GM18870 (cell line): ENCODE data around the gene TOMM5.

Source experiments
- ATAC-seq: cut with Tn5 transposase; IDR thresholded peaks from one replicate; pipeline ENCODE4 v1.9.1; 2021; ENCODE audit warnings: moderate library complexity; ENCODE audit not compliant: unreplicated experiment

TOMM5 gene

DNA sequence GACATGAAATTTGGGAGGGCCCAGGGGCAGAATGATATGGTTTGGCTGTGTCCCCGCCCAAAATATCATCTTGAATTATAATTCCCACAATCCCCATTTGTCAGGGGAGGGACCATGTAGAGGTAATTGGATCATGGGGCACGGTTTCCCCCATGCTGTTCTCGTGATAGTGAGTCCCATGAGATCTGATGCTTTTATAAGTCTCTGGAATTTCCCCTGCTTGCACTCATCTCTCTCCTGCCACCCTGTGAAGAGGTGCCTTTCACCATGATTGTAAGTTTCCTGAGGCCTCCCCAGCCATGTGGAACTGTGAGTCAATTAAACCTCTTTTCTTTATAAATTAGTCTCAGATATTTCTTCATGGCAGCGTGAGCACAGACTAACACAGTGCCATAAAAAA lies 27.5 kb downstream of the TOMM5 start:
- no peak for ATAC-seq

DNA sequence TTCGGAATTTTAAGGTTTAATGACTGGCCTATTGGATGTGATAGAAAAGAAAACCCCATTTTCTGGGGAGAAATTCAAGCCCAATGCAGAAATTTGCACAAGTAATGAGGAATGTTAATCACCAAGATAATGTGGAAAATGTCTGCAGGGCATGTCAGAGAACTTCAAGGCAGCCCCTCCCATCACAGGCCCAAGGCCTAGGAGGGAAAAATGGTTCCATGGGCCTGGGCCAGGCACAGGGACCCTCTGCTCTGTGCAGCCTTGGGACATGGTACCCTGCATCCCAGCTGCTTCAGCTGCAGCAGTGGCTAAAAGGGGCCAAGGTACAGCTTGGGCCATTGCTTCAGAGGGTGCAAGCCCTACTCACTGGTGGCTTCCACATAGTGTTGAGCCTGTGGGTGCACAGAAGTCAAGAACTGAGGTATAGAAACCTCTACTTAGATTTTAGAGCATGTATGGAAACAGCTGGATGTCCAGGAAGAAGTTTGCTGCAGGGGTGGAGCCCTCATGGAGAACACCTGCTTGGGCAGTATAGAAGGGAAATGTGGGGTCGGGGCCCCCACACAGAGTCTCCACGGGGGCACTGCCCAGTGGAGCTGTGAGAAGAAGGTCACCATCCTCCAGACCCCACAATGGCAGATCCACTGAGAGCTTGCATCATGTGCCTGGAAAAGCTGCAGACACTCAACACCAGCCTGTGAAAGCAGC lies 28.4 kb downstream of the TOMM5 start:
- ATAC-seq: no peak

DNA sequence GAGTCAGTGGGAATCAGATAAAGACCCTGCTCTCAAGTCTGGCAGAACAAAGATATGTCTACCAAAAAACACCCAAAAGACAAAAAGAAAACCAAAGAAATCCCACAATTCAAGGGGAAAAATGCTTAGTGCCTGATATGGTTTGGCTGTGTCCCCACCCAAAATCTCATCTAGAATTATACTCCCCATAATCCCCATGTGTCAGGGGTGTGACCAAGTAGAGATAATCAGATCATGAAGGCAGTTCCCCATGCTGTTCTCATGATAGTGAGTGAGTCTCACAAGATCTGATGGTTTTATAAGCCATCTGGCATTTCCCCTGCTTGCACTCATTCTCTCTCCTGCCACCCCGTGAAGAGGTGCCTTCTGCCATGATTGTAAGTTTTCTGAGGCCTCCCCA lies 29.6 kb downstream of the TOMM5 start:
- no peak for ATAC-seq

DNA sequence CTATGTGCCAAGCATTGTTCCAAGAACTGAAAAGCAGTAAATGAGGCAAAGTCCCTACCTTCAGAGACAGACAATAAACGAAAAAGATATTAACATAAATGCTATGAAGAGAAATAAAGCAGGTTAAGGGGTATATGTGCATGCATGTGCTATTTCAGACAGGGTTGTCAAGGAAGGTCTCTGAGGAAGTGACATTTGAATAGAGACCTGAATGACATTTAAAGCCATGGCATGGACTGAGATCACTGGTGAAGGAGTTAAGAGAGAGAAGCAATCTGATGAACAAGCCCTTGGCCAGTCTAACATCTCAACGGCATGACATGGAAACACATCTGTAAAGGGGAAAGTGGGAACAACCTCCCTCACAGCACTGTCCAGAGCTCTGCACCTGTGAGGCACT lies 30.7 kb downstream of the TOMM5 start:
- no peak for ATAC-seq

DNA sequence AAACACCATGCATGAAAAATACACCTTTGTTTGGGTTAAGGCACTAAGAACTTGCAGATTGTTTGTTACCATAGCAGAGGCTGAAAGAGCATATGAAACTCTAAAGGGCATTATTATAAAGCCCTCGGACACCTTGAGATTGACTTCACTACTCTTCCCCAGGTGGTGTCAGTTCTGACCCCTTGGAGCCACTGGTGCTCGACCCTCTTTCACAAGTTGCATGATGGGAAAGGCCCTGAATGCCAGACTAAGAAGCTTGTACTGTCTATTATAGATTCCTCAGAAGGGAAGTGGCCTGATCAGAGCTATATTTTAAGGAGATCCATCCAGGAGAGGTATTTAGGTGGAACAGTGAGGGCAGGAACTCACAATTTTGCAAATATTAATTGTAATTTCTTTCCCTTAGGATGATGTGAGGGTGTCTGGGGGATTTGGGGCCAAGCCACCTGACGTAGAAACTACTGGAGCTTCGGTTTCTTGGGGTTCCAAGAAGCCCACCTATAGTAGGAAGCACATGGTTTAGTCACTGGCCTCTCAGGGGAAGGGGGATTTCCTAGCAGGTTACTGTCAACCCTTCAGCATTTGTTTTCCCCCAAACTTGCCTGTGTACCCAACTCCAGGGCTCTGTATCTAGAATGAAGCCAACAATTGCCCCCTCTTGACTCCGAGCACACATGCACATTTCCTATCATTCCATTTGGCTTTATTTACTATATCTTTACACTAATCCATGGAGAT lies 32.4 kb downstream of the TOMM5 start:
- ATAC-seq: no peak

DNA sequence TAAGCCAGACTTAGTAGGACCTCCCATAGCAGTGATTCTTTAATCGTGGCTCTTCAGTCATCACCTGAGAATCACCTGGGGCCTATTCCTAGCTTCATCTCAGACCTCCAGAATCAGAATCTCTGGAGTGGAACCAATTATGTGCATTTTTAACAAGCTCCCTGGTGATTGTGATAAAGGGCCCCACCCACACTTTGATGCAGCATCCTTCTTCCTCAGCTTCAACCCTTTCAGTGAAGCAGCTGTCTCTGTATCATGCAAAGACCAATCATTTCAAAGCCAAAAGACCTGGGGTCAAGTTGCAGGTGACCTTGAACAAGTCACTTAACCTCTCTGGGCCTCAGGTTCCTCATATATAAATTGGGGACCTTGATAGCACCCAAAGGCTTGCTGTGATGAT lies 33.3 kb downstream of the TOMM5 start:
- no peak for ATAC-seq

DNA sequence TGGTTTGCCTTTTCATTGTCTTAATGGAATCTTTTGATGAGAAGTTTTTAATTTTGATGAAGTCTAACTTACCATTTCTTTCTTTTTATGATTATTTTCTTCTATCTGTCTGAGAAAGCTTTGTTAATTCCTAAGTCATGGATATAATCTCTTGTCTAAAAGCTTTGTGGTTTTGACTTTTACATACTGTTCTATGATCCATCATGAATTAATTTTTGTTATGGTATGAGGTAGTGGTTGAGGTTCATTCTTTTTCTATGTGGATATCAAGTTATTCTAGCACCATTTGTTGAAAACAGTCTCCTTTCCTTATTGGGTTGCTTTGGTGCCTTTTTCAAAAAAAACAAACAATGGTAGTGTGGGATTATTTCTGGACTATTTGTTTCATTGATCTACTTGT lies 36.6 kb downstream of the TOMM5 start:
- ATAC-seq: no peak

DNA sequence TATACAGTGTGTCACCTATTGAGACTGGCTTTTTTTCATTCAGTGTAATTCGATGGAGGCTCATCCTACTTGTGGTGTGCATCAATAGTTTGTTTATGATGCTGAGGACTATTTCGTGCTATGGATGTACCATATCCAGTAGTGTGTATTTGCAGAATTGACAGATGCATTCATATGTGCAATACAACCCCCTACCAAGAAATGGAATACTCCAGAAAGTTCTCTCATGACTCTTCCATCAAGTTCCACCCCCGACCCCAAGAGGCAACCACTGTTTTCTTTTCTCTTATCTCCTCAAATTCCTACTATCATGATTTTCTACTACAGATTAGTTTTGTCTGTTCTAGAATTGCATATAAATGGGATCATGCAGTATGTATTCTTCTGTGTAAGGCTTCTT lies 38.1 kb downstream of the TOMM5 start:
- ATAC-seq: no peak

DNA sequence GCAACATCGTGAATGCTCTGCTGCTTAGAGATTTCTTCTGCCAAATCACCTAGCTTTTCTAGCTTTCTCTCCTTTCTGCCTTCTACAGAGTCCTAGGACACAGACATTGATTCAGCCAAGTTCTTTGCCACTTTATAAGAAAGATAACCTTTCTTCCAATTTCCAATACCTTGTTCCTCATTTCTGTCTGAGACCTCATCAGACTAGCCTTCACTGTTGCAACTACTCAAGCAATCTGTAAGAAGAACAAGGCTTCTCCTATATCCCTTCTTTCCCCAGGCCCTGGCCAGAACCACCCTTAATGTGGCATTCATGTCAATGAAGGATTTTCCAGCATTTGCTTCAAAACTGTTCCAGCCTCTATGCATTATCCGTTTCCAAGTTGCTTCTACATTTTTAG lies 40.5 kb downstream of the TOMM5 start:
- ATAC-seq: no peak

DNA sequence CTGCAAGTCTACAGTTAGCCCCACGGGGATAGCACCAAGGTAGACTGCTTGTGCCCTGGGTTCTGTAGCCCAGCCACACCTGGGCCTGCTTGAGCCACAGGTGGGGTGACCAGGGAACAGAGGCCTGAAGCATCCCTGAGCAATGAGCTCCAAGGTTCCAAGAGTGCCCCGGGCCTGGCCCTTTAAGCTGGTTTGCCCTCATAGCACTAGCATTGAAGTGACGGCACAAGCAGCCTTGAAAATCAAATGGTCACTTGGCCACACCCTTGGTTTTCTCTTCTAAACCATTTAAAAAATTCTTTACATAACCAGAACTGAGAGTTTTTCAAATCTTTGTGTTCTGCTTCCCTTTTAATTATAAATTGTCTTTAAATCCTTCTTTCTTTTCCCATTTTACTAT lies 40.9 kb downstream of the TOMM5 start:
- no peak for ATAC-seq

DNA sequence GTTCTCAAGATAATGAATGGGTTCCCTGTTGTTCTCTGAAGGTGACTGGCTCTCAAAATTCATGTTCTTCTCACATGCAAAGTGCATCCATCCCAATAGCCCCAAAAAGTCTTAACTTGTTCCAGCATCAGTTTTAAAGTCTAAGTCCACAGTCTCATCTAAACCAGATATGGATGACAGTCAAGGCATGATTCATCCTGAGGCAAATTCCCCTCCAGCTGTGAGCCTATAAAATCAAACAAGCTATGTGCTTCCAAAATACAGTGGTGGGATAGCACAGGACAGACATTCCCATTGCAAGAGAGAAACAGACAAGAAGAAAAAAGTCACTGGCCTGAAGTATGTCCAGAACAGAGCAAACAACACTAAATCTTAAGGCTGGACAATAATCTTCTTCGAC lies 41.6 kb downstream of the TOMM5 start:
- no peak for ATAC-seq

DNA sequence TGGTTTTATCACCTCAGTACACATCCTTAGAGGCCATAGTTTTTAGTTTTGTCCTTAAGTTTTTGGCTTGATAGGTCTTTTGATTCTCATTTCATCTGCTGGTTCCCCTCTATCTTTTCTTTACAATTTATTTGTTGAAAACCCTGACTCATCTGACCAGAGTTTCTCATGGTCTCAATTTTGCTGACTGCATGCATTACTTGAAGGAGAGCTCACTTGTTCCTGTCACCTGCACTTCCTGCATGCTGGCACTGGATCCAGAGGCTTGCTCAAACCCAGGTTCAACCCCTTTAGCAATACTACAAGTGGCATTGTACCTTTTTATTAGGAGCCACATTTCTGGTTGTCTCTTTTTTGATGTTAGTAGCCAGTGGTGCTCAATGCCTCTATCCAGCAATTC lies 42.9 kb downstream of the TOMM5 start:
- ATAC-seq: no peak

DNA sequence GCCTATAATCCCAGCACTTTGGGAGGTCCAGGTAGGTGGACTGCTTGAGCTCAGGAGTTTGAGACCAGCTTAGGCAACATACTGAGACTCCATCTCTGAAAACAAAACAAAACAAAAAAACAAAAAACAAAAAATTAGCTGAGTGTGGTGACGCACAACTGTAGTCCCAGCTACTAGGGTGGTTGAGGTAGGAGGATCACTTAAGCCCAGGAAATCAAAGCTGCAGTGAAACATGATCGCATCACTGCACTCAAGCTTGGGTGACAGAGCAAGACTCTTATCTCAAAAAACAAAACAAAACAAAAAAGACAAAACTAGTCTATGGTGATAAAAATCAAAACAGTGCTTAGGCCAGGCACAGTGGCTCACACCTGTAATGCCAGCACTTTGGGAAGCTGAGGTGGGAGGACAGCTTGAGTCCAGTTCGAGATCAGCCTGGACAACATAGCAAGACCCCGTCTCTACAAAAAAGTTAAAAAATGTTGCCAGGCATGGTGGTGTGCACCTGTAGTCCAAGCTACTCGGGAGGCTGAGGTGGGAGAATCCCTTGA lies 45.0 kb downstream of the TOMM5 start:
- no peak for ATAC-seq

DNA sequence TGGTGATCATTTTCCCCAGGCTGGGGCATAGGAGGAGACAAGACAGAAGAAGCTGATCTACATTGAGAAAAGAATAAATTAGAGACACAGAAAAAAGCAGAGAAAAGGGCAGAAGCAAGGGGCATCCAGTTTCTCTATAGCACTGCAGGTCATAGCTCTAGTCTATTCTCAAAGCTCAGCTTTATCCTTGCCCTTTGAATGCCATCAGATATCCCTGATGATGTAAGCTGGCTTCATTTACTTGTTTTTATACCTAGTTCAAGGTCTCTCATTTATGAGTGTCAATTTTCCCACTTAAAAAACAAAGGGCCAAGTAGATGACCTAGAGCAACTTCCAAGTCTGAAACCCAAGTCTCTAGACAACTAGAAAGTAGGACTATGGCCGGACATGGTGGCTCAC lies 48.9 kb downstream of the TOMM5 start:
- ATAC-seq: no peak

DNA sequence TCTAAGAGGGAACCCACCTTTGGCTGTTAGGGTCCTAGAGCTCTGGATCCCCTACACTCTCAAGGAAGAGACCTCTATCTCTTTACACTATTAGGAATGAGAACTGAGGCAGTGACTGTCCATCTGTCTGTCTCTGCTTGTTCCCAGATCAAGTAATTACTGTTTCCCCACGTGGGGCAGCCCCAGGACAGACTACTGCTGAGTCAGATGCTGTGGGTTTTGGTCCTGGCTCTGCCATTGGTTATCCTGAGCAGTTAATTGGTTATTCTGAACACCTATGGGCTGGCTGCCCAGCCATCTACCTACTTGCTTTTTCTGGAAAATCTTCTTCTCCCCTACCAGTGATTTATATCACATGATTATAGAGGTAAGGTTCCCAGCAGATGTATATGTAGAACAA lies 49.5 kb downstream of the TOMM5 start:
- no peak for ATAC-seq

DNA sequence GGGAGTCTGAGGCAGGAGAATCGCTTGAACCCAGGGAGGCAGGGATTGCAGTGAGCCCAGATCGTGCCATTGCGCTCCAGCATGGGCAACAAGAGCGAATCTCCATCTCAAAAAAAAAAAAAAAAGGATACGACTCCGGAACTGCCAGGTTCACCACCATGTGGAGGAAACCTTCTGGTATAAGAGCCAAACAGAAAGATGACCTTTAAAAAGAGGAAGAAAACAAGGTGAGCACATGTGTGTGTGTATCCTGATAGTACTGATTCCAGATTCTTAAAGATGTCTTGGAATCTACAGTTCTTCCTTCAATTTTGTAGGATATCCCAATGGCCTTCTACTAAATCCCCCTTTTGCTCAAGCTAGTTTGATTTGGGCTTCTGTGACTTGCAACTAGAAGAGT lies 49.9 kb downstream of the TOMM5 start:
- ATAC-seq: no peak

DNA sequence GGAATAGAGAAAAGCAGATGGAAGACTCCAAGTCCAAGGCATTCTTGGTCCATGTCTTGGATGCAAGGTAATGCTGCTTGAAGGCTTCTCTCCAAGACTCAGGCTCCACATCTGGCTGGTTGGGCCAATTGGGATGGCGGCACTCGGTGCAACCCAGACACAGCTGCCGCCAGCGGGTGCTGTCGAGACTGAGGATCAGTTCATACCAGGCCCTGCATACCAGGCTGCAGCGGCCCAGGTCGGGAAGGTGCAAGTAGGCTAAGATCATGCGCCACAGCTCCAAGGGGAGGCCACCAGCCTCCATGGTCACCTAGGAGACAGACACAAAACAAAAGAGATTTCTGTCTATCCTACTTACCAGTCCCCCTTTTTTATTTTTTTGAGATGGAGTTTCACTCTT lies 50.9 kb downstream of the TOMM5 start:
- ATAC-seq: no peak

DNA sequence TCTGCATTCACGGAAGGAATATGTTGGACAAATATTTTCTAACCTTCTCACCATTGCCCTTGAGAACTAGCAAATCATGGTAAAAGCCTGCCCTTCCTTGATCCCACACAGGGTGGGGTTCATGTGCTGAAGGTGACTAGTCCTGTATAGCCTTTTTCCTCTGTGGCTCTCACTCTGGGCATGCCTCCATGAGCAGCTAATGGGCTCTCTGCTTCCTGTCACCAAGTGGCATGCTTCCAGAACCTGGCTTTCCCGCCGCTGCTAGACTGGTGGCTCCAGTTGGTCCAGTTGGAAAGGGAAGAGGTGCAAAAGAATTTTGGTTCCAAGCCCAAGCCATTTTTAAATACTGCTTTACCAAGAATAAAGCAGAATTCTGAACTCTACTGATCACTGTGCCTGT lies 51.8 kb downstream of the TOMM5 start:
- ATAC-seq: no peak

DNA sequence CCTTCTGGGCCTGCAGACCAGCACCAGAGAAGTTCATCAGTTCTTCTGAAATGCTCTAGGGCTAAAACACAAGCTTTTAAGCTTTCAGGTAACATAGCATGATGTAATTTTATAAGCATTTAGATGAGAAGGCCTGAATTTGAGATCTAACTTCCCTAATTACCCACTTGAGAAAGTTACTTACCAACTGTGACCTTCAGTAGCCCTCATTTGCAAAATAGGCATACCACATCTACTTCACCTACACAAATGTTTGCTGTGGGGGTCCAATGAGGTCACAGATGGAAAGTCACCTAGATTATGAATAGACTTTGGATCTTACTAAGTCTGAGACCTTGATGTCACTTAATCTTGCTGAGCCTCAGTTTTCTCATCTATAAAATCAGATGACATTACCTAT lies 52.8 kb downstream of the TOMM5 start:
- ATAC-seq: no peak
